GM23248 (cell line): ENCODE results near the gene KDM4B.
"Not testable (repeated sequence)": the region's sequence is repeated elsewhere in the genome, so short reads cannot be mapped to it uniquely, and the experiment has no call there.

Experiments
- EZH2 ChIP-seq: fragments of 200-600 bp; sonication (generic); IDR thresholded peaks from 2 replicates; pipeline ENCODE4 v1.6.1; 2018; ENCODE audit warnings: antibody characterized with exemption, mild to moderate bottlenecking; ENCODE audit not compliant: insufficient read depth, poor library complexity, severe bottlenecking
- EZH2phosphoT487 ChIP-seq: fragments of 200-600 bp; sonication (generic); IDR thresholded peaks from 2 replicates; pipeline ENCODE4 v1.6.1; 2018; ENCODE audit warnings: antibody characterized with exemption, moderate library complexity, mild to moderate bottlenecking, low read depth; ENCODE audit not compliant: insufficient read depth

GRCh38 chr19:5164845-5165696, 196.2 kb downstream of the KDM4B start:
- TF ChIP-seq EZH2, EZH2phosphoT487: not testable (repeated sequence)
